Heart left ventricle (tissue), 16 donors: ENCODE measurements around the gene SGF29. TPM values are rescaled to one million over a fixed set of nuclear protein-coding genes. Genes with fewer than 3 reads are reported as not detected.

ENCODE experiments used
- ATAC-seq, 4 donors: fragments of 200-7000 bp; cut with Tn5 transposase; one replicate each; pipeline ENCODE4 v1.9.1; 2020 to 2022; ENCODE audit warnings: moderate library complexity in 4 of 4, mild to moderate bottlenecking in 3 of 4, moderate number of reproducible peaks in 1 of 4
- DNase-seq, 5 donors: peaks; one replicate each; pipeline ENCODE4 v3.0.0-alpha.2; 2020
- H3K27ac ChIP-seq, 12 donors: fragments of 200-600 bp; sonication (generic) in 4 of 12; one replicate each; pipeline versions ENCODE4 v1.5.0 to v1.8.0; 2016 to 2022; ENCODE audit warnings: mild to moderate bottlenecking in 2 of 12
- H3K27me3 ChIP-seq, 9 donors: fragments of 200-600 bp; sonication (generic) in 2 of 9; one replicate each; pipeline versions ENCODE4 v1.5.1 to v1.8.0; 2016 to 2022; ENCODE audit warnings: mild to moderate bottlenecking in 3 of 9
- H3K36me3 ChIP-seq, 9 donors: fragments of 200-600 bp; sonication (generic) in 2 of 9; one replicate each; pipeline versions ENCODE4 v1.5.0 to v1.8.0; 2018 to 2022; ENCODE audit warnings: mild to moderate bottlenecking in 2 of 9
- H3K4me1 ChIP-seq, 12 donors: fragments of 200-600 bp; sonication (generic) in 4 of 12; one replicate each; pipeline versions ENCODE4 v1.5.0 to v1.8.0; 2016 to 2022; ENCODE audit warnings: mild to moderate bottlenecking in 3 of 12
- H3K4me3 ChIP-seq, 12 donors: fragments of 200-600 bp; sonication (generic) in 4 of 12; one replicate each; pipeline versions ENCODE4 v1.5.0 to v1.8.0; 2017 to 2022; ENCODE audit warnings: mild to moderate bottlenecking in 9 of 12, moderate library complexity in 4 of 12
- H3K9me3 ChIP-seq, 12 donors: fragments of 200-600 bp; sonication (generic) in 4 of 12; one replicate each; pipeline versions ENCODE4 v1.5.0 to v1.8.0; 2016 to 2022; ENCODE audit warnings: mild to moderate bottlenecking in 1 of 12
- POLR2A ChIP-seq, 2 donors: fragments of 450-650 bp; IDR thresholded peaks; one replicate each; pipeline ENCODE4 v1.6.1; 2017; ENCODE audit warnings: antibody characterized with exemption in 2 of 2, mild to moderate bottlenecking in 2 of 2, moderate library complexity in 2 of 2
- WGBS, 4 donors: extraction: QIAGEN DNeasy Blood & Tissue Kit in 2 of 4; methylation state at CpG; one replicate each; pipeline versions ENCODE4 v1.1.5 to v1.1.7; 2013 to 2018; 5-methylcytosine and 5-hydroxymethylcytosine counted together
- intact Hi-C, 10 donors: fragments of 100-400 bp; cut with DNase I; formaldehyde crosslinking; loops; one replicate each; pipeline versions ENCODE4 v1.11.1 to v1.14.2; 2022
- polyA plus RNA-seq, 2 donors: library from polyadenylated mRNA; stranded (reverse); fragments of 200-250 nt; gene quantifications; one replicate each; pipeline ENCODE4 v1.2.3, GENCODE V29; 2013
- total RNA-seq, 9 donors: library from RNA; depleted of rRNA in 2 of 9; stranded (reverse); fragments of >200 nt in 2 of 9; fragmentation: NEBNext Ultra II Directional in 3 of 9; extraction: Animal tissue kit (Norgen Biotek cat#: 25700) in 3 of 9; gene quantifications; one replicate each; pipeline versions ENCODE4 v1.1.0 to v1.2.4, GENCODE V29; 2016 to 2023
- TF ChIP-seq, protein P1 (sequence below), 12 donors: fragments of 200-600 bp; sonication (generic) in 4 of 12; IDR thresholded peaks; one replicate each; pipeline versions ENCODE4 v1.5.0 to v1.8.0; 2018 to 2022; ENCODE audit warnings: antibody characterized with exemption in 12 of 12, mild to moderate bottlenecking in 5 of 12
- donor health status: ischemic (EF 13 %, LVEDD 7.1; RV severe dilation, severe dysfunction).
- donor health status: healthy with polysubstance abuse.
- donor health status: DM: no; HTN: yes; CAD: no.
- donor health status: DM: no; HTN: no; CAD: no.
- donor health status: ischemic (EF 25% LVEDD 6.9; RV normal size, moderate dysfunction).
- donor health status: ischemic (EF 25% LVEDD 5.7; RV mildly dilated, moderate dysfunction).
- donor health status: healthy.
- donor health status: DM: yes; HTN: yes; CAD: no.
- donor health status: ischemic (EF 35%, LVEDD 5.7; RV mildly dilated, moderate dysfunction).
- donor health status: nonischemic (EF 11% LVEDD 7.7; RV severe dilation, severe dysfunction).
- donor health status: DM: yes; HTN: yes; CAD: no.
- donor health status: PGD.
- donor health status: ischemic (EF 29% LVEDD 5.4; RV normal size, mild dysfunction).
- donor health status: nonischemic (EF 23%, LVEDD 6.1; RV moderate dilation, normal function).

SGF29 gene
- total and polyA plus RNA-seq, 11 donors = 11.1 to 27.9 (median 15.6) TPM

DNA sequence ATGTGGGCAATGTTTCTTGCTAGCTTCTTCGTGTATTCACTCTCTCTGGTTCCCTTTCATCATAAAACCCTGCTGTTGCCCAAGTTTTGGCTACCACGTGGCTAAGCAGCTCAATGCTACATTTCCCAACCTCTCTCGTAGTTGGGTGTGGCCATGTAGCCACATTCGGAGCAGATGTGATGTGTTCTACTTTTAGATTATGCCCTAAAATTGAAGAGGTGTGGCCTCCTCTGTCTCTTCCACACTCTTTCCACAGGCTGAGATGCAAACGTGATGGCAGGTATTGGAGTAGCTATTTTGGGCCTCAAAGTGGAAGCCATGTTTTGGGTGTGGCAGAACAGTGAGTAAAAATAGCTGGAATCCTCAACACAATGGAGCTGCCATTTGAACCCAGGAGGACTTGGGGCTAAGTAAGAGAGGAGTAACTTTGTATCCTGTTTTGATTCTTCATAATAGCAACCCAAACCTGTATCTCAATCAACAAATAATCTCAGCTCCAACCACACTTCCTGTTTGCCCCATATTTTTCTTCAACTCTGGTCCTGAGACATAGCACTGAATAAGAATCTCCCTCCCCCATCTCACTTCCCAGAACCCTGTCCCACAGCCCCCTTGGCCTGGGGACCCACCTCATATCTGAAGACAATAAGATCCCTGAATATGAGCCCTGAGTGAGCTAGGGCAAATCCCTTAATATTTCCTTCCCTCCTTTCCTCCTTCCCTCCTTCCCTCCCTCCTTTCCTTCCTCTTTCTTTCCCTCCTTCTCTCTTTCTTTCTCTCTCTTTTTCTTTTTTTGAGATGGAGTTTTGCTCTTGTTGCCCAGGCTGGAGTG is 19.0 kb upstream of the SGF29 start:
- TF ChIP-seq POLR2A (IDR thresholded peaks at IDR 0.05) = no peak
- TF ChIP-seq, protein P1, sequence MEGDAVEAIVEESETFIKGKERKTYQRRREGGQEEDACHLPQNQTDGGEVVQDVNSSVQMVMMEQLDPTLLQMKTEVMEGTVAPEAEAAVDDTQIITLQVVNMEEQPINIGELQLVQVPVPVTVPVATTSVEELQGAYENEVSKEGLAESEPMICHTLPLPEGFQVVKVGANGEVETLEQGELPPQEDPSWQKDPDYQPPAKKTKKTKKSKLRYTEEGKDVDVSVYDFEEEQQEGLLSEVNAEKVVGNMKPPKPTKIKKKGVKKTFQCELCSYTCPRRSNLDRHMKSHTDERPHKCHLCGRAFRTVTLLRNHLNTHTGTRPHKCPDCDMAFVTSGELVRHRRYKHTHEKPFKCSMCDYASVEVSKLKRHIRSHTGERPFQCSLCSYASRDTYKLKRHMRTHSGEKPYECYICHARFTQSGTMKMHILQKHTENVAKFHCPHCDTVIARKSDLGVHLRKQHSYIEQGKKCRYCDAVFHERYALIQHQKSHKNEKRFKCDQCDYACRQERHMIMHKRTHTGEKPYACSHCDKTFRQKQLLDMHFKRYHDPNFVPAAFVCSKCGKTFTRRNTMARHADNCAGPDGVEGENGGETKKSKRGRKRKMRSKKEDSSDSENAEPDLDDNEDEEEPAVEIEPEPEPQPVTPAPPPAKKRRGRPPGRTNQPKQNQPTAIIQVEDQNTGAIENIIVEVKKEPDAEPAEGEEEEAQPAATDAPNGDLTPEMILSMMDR (IDR thresholded peaks at IDR 0.05) = no peak
- intact Hi-C loops = loop anchor here in 2 of 10 donors (5.0 kb wide), 1 partner anchor 42 kb away; the partner anchor contains the start of genes APOBR (in 2 of the 2) and CLN3 (in 2 of the 2)
- Histone ChIP-seq H3K36me3 (peaks cover 0 to 21% (median 3%) of the 10 kb centered on the region in 9 donors), H3K4me3 (no peak overlapping the region), H3K27me3 (no peaks in the 10 kb centered on the region), H3K27ac (peak overlapping the region in 2 of 12 donors; percentile 68 to 74), H3K9me3 (no peaks in the 10 kb centered on the region), H3K4me1 (peaks cover 0 to 62% (median 26%) of the 10 kb centered on the region in 12 donors)
- ATAC-seq (peak in 1 of 4 donors; percentile 27), DNase-seq (peak in 2 of 5 donors; percentile 45 to 57)
- 66 to 79% (median 69%) methylated on average over 5 of the region's 5 CpGs for WGBS, 4 donors

DNA sequence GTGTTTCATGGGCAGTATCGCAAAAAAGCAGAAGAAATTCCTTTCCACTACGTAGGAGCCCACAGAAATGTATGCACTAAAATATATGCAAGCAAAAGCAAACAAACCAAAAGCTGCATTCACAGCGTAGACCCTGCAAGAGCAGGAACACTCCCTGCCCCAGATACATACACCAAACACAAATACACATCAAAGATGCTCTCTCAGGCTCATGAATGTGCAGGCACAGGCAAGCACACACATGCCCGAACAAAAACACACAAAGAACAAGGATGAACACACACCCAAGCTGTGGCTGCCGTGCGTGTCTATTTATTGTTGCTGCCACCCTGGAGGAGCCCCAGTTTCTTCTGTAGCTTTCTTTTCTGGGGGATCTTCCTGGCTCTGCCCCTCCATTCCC is 16.6 kb upstream of the SGF29 start:
- H3K9me3 ChIP-seq = no peaks in the 10 kb centered on the region
- TF ChIP-seq, protein P1 (IDR thresholded peaks at IDR 0.05) = no peak
- TF ChIP-seq POLR2A (IDR thresholded peaks at IDR 0.05) = no peak
- intact Hi-C loops = loop anchor here in 2 of 10 donors (2.0 to 5.0 kb wide), 2 partner anchors 16 to 45 kb away; partner anchors contain the start of genes APOBR (in 2 of the 2), CLN3 (in 2 of the 2) and SGF29 (in 1 of the 2)
- DNase-seq = no peak
- peak overlapping the region in 10 of 12 donors; percentile 5 to 71 (median 60) for H3K4me3 ChIP-seq
- no peak for ATAC-seq
- WGBS, 4 donors = 86 to 93% (median 90%) methylated on average over 6 of the region's 6 CpGs
- H3K4me1 ChIP-seq = peaks cover 0 to 60% (median 24%) of the 10 kb centered on the region in 12 donors
- H3K27me3 ChIP-seq = no peaks in the 10 kb centered on the region
- H3K27ac ChIP-seq = peak overlapping the region in 3 of 12 donors; percentile 94 to 98 (median 95)
- H3K36me3 ChIP-seq = peaks cover 0 to 21% (median 3%) of the 10 kb centered on the region in 9 donors

DNA sequence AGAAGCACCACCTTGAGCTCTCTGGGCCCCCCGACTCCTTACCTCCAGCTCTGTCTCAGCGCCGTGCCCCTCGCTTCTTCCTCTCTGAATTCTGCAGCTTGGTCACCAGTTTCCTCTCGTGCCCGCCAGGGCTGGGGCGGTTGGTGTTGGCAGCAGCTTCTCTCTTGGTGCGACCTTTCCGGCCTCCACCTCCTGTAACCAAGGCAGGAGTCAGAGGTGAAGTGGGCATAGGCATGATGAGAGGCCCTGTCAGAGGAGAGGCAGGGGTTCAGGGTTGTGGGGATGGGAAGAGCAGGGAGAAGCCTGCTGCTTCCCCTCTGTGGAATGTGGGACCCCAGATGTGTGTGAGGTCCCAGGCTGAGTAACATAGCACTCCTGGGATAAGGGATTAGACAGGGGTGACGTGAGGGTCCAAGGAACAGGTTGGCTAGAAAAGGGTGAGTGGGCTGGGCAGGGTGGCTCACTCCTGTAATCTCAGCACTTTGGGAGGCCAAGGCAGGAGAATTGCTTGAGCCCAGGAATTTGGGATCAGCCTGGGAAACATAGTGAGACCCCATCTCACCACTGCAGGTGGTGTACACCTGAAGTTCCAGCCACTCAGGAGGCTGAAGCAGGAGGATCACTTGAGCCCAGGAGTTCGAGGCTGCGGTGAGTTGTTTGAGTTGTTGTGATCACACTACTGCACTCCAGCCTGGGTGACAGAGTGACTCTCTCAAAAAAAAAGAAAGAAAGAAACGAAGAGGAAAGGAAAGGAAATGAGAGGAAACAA is 15.6 kb upstream of the SGF29 start:
- no peak for TF ChIP-seq POLR2A (IDR thresholded peaks at IDR 0.05)
- TF ChIP-seq, protein P1 (IDR thresholded peaks at IDR 0.05) = no peak
- Histone ChIP-seq H3K4me3 (peak overlapping the region; percentile 11 to 71 (median 58)), H3K9me3 (no peaks in the 10 kb centered on the region), H3K36me3 (peaks cover 0 to 21% (median 3%) of the 10 kb centered on the region in 9 donors), H3K27me3 (no peaks in the 10 kb centered on the region), H3K4me1 (peaks cover 0 to 58% (median 20%) of the 10 kb centered on the region in 12 donors), H3K27ac (peak overlapping the region; percentile 82 to 98 (median 93))
- ATAC-seq (no peak), DNase-seq (peak in 1 of 5 donors; percentile 34)
- WGBS, 4 donors = 86 to 88% (median 87%) methylated on average over 13 of the region's 13 CpGs
- intact Hi-C loops = loop anchor here in 3 of 10 donors (2.0 to 5.0 kb wide), 3 partner anchors 15 to 46 kb away; partner anchors contain the start of genes CLN3 (in 3 of the 3), APOBR (in 2 of the 3) and SGF29 (in 1 of the 3)
